WTC11 (cell line): ENCODE data around the gene FMNL2. TPM values are rescaled to one million over a fixed set of nuclear protein-coding genes. Genes with fewer than 3 reads are reported as not detected.

Experiments used
- ATAC-seq: fragments of 200-7000 bp; cut with Tn5 transposase; 2 replicates; pipeline ENCODE4 v1.10.0; 2021; ENCODE audit warnings: mild to moderate bottlenecking, moderate library complexity
- CTCF ChIA-PET: fragments of 300-600 bp; sonication (Branson Sonifier 250); formaldehyde crosslinking; loops from one replicate; lab custom pipeline; 2021; ENCODE audit warnings: antibody characterized with exemption; lab: Charles Lee
- POLR2A ChIA-PET: fragments of 350-600 bp; sonication (Branson Sonifier 250); formaldehyde crosslinking; loops from one replicate; lab custom pipeline; 2021; ENCODE audit warnings: antibody characterized with exemption; lab: Charles Lee
- DNase-seq: peaks from one replicate; pipeline ENCODE4 v3.0.0; 2021; ENCODE audit warnings: low spot score
- H3K27ac Mint-ChIP-seq: 2 replicates; pipeline ENCODE4 v1.8.0; 2021; ENCODE audit warnings: mixed read lengths
- H3K27me3 Mint-ChIP-seq: 2 replicates; pipeline ENCODE4 v1.8.0; 2021; ENCODE audit warnings: low read depth, mild to moderate bottlenecking, moderate library complexity, mixed read lengths
- H3K36me3 Mint-ChIP-seq: 2 replicates; pipeline ENCODE4 v1.8.0; 2021; ENCODE audit warnings: mixed read lengths
- H3K4me1 Mint-ChIP-seq: 2 replicates; pipeline ENCODE4 v1.8.0; 2022; ENCODE audit warnings: mixed read lengths
- H3K4me3 Mint-ChIP-seq: 2 replicates; pipeline ENCODE4 v1.8.0; 2021; ENCODE audit warnings: mild to moderate bottlenecking, moderate library complexity, mixed read lengths
- H3K9me3 Mint-ChIP-seq: 2 replicates; pipeline ENCODE4 v1.8.0; 2021; ENCODE audit warnings: mixed read lengths
- AFF4 ChIP-seq: sonication (generic); formaldehyde crosslinking; IDR thresholded peaks from 2 replicates; pipeline ENCODE4 v1.8.1; 2023; ENCODE audit warnings: mild to moderate bottlenecking, missing genetic modification reagents, borderline replicate concordance
- ARID4B ChIP-seq: sonication (generic); formaldehyde crosslinking; IDR thresholded peaks from 2 replicates; pipeline ENCODE4 v1.8.0; 2023; ENCODE audit warnings: missing genetic modification reagents, mild to moderate bottlenecking, borderline replicate concordance
- ATF3 ChIP-seq: sonication (generic); formaldehyde crosslinking; conservative IDR thresholded peaks from 2 replicates; pipeline ENCODE4 v1.8.1; 2022; ENCODE audit warnings: mild to moderate bottlenecking, missing genetic modification reagents
- CDX4 ChIP-seq: fragments of 250-450 bp; sonication (Bioruptor Pico); IDR thresholded peaks from 2 replicates; pipeline ENCODE4 v1.9.0; 2021; ENCODE audit warnings: moderate library complexity, mild to moderate bottlenecking, inconsistent platforms, borderline replicate concordance
- ELF4 ChIP-seq: sonication (generic); formaldehyde crosslinking; IDR thresholded peaks from 2 replicates; pipeline ENCODE4 v1.8.1; 2022; ENCODE audit warnings: low read depth, mild to moderate bottlenecking, moderate library complexity, missing genetic modification reagents
- FOXK1 ChIP-seq: sonication (generic); formaldehyde crosslinking; IDR thresholded peaks from 2 replicates; pipeline ENCODE4 v1.8.0; 2022; ENCODE audit warnings: mild to moderate bottlenecking, moderate library complexity, missing genetic modification reagents
- FOXP1 ChIP-seq: sonication (generic); formaldehyde crosslinking; IDR thresholded peaks from 2 replicates; pipeline ENCODE4 v1.8.0; 2022; ENCODE audit warnings: missing genetic modification reagents, mild to moderate bottlenecking, moderate library complexity, borderline replicate concordance
- GTF2I ChIP-seq: fragments of 250-450 bp; sonication (Bioruptor Pico); conservative IDR thresholded peaks from 2 replicates; pipeline ENCODE4 v1.4.0; 2021; ENCODE audit warnings: mild to moderate bottlenecking
- JUN ChIP-seq: sonication (generic); formaldehyde crosslinking; IDR thresholded peaks from 2 replicates; pipeline ENCODE4 v1.8.0; 2023; ENCODE audit warnings: mild to moderate bottlenecking, missing genetic modification reagents
- MLX ChIP-seq: sonication (generic); formaldehyde crosslinking; IDR thresholded peaks from 2 replicates; pipeline ENCODE4 v1.8.1; 2023; ENCODE audit warnings: mild to moderate bottlenecking, missing genetic modification reagents, moderate library complexity
- MYBL2 ChIP-seq: sonication (generic); formaldehyde crosslinking; IDR thresholded peaks from 2 replicates; pipeline ENCODE4 v1.8.1; 2023; ENCODE audit warnings: mild to moderate bottlenecking, moderate library complexity, missing genetic modification reagents
- NFATC4 ChIP-seq: fragments of 250-450 bp; sonication (Bioruptor Pico); IDR thresholded peaks from 2 replicates; pipeline ENCODE4 v1.9.0; 2021; ENCODE audit warnings: mild to moderate bottlenecking
- PRRX2 ChIP-seq: fragments of 250-450 bp; sonication (Bioruptor Pico); IDR thresholded peaks from 2 replicates; pipeline ENCODE4 v1.8.0; 2021; ENCODE audit warnings: mild to moderate bottlenecking
- SMAD3 ChIP-seq: sonication (generic); formaldehyde crosslinking; IDR thresholded peaks from 2 replicates; pipeline ENCODE4 v1.8.0; 2022; ENCODE audit warnings: missing genetic modification reagents, mild to moderate bottlenecking, borderline replicate concordance
- SP1 ChIP-seq: sonication (generic); formaldehyde crosslinking; conservative IDR thresholded peaks from 2 replicates; pipeline ENCODE4 v1.8.1; 2022; ENCODE audit warnings: missing genetic modification reagents
- TP53 ChIP-seq: sonication (generic); formaldehyde crosslinking; IDR thresholded peaks from 2 replicates; pipeline ENCODE4 v1.8.1; 2023; ENCODE audit warnings: mild to moderate bottlenecking, missing genetic modification reagents
- USF2 ChIP-seq: sonication (generic); formaldehyde crosslinking; IDR thresholded peaks from 2 replicates; pipeline ENCODE4 v1.8.1; 2023; ENCODE audit warnings: mild to moderate bottlenecking, missing genetic modification reagents, moderate library complexity
- ZNF121 ChIP-seq: sonication (generic); formaldehyde crosslinking; IDR thresholded peaks from 2 replicates; pipeline ENCODE4 v1.8.0; 2023; ENCODE audit warnings: missing genetic modification reagents
- ZNF281 ChIP-seq: sonication (generic); formaldehyde crosslinking; IDR thresholded peaks from 2 replicates; pipeline ENCODE4 v1.8.0; 2023; ENCODE audit warnings: mild to moderate bottlenecking, missing genetic modification reagents
- ZNF317 ChIP-seq: sonication (generic); formaldehyde crosslinking; IDR thresholded peaks from 2 replicates; pipeline ENCODE4 v1.8.1; 2023; ENCODE audit warnings: low read depth, mild to moderate bottlenecking, moderate library complexity, missing genetic modification reagents, borderline replicate concordance
- ZNF396 ChIP-seq: fragments of 250-450 bp; sonication (Bioruptor Pico); IDR thresholded peaks from 2 replicates; pipeline ENCODE4 v1.8.0; 2021; ENCODE audit warnings: mild to moderate bottlenecking, moderate library complexity, borderline replicate concordance
- ZNF416 ChIP-seq: fragments of 250-450 bp; sonication (Bioruptor Pico); IDR thresholded peaks from 2 replicates; pipeline ENCODE4 v1.9.0; 2021; ENCODE audit warnings: mild to moderate bottlenecking, inconsistent platforms
- total RNA-seq: library from RNA; stranded (reverse); gene quantifications from 3 replicates; pipeline ENCODE4 v1.2.3, GENCODE V29; 2021

Gene FMNL2
- total RNA-seq, 1 experiment from 2014 or later = 43.0 TPM

GRCh38 chr2:152573168-152573567 lies 238.2 kb downstream of the FMNL2 start:
- H3K9me3 Mint-ChIP-seq = no peaks in the 10 kb centered on the region
- no peak for ATAC-seq
- DNase-seq = no peak
- ChIA-PET POLR2A (no interaction called here), CTCF (no interaction called here)
- TF ChIP-seq AFF4 (CRISPR knock-in tag) (no peak), ZNF396 (no peak), GTF2I (CRISPR knock-in tag) (no peak), JUN (no peak), TP53 (CRISPR knock-in tag) (no peak), ZNF317 (no peak), ZNF281 (no peak), USF2 (CRISPR knock-in tag) (no peak), ATF3 (CRISPR knock-in tag) (no peak), ARID4B (CRISPR knock-in tag) (no peak), SMAD3 (no peak), FOXK1 (CRISPR knock-in tag) (no peak)
- peaks cover 2% of the 10 kb centered on the region; the same call in 1 of the 2 replicates for H3K36me3 Mint-ChIP-seq
- H3K27ac Mint-ChIP-seq = no peak overlapping the region
- no peaks in the 10 kb centered on the region for H3K27me3 Mint-ChIP-seq
- no peak overlapping the region for H3K4me3 Mint-ChIP-seq
- H3K4me1 Mint-ChIP-seq = 0 out of 2 replicates have a peak, but pooled peaks cover 2% of the 10 kb centered on the region

- DNase-seq (no peak), ATAC-seq (no peak)
- ChIA-PET POLR2A (no interaction called here), CTCF (interaction anchor here (1.9 kb wide), 1 partner anchor 58 kb away, joined by 8 read pairs; no protein-coding TSS in a partner anchor)
- Mint-ChIP-seq H3K36me3 (peaks cover 4% of the 10 kb centered on the region; the same call in 1 of the 2 replicates), H3K4me3 (no peak overlapping the region), H3K9me3 (no peaks in the 10 kb centered on the region), H3K27me3 (no peaks in the 10 kb centered on the region), H3K27ac (no peak overlapping the region), H3K4me1 (no peaks in the 10 kb centered on the region)
- TF ChIP-seq PRRX2 (no peak), CDX4 (CRISPR knock-in tag) (no peak), SP1 (CRISPR knock-in tag) (no peak), GTF2I (CRISPR knock-in tag) (no peak), NFATC4 (no peak), ELF4 (CRISPR knock-in tag) (no peak), ZNF121 (CRISPR knock-in tag) (no peak), MLX (CRISPR knock-in tag) (no peak), FOXP1 (no peak), ZNF416 (CRISPR knock-in tag) (no peak), MYBL2 (no peak)
Observed at GRCh38 chr2:152577579-152577978, 242.6 kb downstream of the FMNL2 start.
